GM19035 (cell line): ENCODE data around the gene AMY1C.
"Not testable (repeated sequence)": the region's sequence is repeated elsewhere in the genome, so short reads cannot be mapped to it uniquely, and the experiment has no call there.

Experiments used
- ATAC-seq: cut with Tn5 transposase; IDR thresholded peaks from one replicate; pipeline ENCODE4 v1.9.1; 2021; ENCODE audit not compliant: unreplicated experiment

Gene AMY1C

GRCh38 chr1:103749598-103749997 lies at the start of gene AMY1C:
Gene AMY1C, plus strand, starts transcription at chr1:103749898. Its CDS starts 572 bp downstream, at chr1:103750470.
- not testable (repeated sequence) for ATAC-seq

GRCh38 chr1:103700669-103701068 lies 49.0 kb upstream of the AMY1C start:
- ATAC-seq: not testable (repeated sequence)

- ATAC-seq: not testable (repeated sequence)
Measured at GRCh38 chr1:103701256-103701655, 48.4 kb upstream of the AMY1C start.

- ATAC-seq: not testable (repeated sequence)
Measured at GRCh38 chr1:103707670-103708069, 42.0 kb upstream of the AMY1C start.

- not testable (repeated sequence) for ATAC-seq
Measured at GRCh38 chr1:103710381-103710780, 39.3 kb upstream of the AMY1C start.

GRCh38 chr1:103717404-103717803 lies 32.3 kb upstream of the AMY1C start:
- not testable (repeated sequence) for ATAC-seq

GRCh38 chr1:103721473-103721872 lies 28.2 kb upstream of the AMY1C start:
- not testable (repeated sequence) for ATAC-seq

GRCh38 chr1:103735334-103735733 lies 14.4 kb upstream of the AMY1C start:
- ATAC-seq: not testable (repeated sequence)

- ATAC-seq: not testable (repeated sequence)
Measured at GRCh38 chr1:103738031-103738430, 11.7 kb upstream of the AMY1C start.

- not testable (repeated sequence) for ATAC-seq
Measured at GRCh38 chr1:103744449-103744848, 5.2 kb upstream of the AMY1C start.

GRCh38 chr1:103745040-103745439 lies 4.7 kb upstream of the AMY1C start:
- not testable (repeated sequence) for ATAC-seq

GRCh38 chr1:103748273-103748672 lies 1.4 kb upstream of the AMY1C start:
- ATAC-seq: not testable (repeated sequence)

- no peak for ATAC-seq
Measured at GRCh38 chr1:103761896-103762295, 12.2 kb downstream of the AMY1C start.

GRCh38 chr1:103779932-103780331 lies 30.2 kb downstream of the AMY1C start:
- ATAC-seq: no peak

GRCh38 chr1:103783944-103784377 lies 34.3 kb downstream of the AMY1C start:
- peak; percentile 61 for ATAC-seq

GRCh38 chr1:103788377-103788776 lies 38.7 kb downstream of the AMY1C start:
- ATAC-seq: no peak

- no peak for ATAC-seq
Measured at GRCh38 chr1:103790172-103790571, 40.5 kb downstream of the AMY1C start.
